ENCODE measurements around the gene BICDL1.
A peak's percentile ranks its signal among the peaks of the same experiment; 100 is the strongest.

The BICDL1 gene

GRCh38 chr12:120090206-120090605 lies 101.2 kb downstream of the BICDL1 start:
- ATAC-seq (replicated peaks): no peak
- Mint-ChIP-seq H3K36me3 (peaks cover 34 to 42% of the 10 kb centered on the region in 2 donors), H3K27ac (peak overlapping the region; percentile 20), H3K4me3 (no peak overlapping the region), H3K27me3 (no peaks in the 10 kb centered on the region), H3K4me1 (peaks cover 20 to 24% of the 10 kb centered on the region in 2 donors), H3K9me3 (no peaks in the 10 kb centered on the region)
- no peak for DNase-seq

DNA sequence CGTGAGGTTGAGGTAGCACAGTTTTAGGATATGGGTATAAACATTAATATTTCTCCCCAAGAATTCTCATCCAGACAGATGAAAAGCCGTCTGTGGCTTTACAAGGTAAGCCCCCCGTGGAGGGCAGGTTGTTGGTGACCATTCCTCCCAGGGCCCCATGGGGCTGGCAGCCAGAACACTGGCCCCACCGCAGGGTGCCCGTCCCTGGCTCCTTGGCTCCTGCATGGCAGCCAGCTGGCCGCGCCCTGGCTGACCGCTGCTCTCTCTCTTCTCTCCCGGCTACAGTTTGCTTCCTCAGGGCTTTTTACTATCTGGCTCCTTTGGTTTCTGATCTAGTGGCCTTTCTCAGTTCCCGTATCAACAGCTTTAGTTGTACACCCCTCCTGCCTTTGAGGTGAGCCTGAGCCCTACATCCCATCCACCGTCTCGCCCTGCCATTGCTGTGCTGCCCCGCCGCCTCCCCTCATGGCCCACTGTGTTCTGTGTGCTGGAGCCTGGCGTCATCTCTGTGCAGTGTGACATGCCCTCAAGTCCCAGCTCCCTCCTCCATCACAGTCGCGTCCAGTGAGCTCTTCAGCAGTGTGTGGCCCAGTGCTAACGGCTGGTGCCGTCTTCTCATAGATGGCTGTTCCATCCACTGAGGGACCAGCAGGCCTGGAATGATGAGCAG lies 101.7 kb downstream of the BICDL1 start:
- Mint-ChIP-seq H3K27ac (peak overlapping the region; percentile 48), H3K9me3 (no peaks in the 10 kb centered on the region), H3K4me1 (peaks cover 20 to 24% of the 10 kb centered on the region in 2 donors), H3K4me3 (no peak overlapping the region), H3K36me3 (peaks cover 33 to 36% of the 10 kb centered on the region in 2 donors), H3K27me3 (no peaks in the 10 kb centered on the region)
- DNase-seq: no peak
- ATAC-seq (replicated peaks): no peak

- Mint-ChIP-seq H3K4me3 (peak overlapping the region in 1 of 2 donors; percentile 15), H3K4me1 (peaks cover 20% of the 10 kb centered on the region in 2 donors), H3K27me3 (no peaks in the 10 kb centered on the region), H3K36me3 (peaks cover 36 to 40% of the 10 kb centered on the region in 2 donors), H3K27ac (no peak overlapping the region), H3K9me3 (no peaks in the 10 kb centered on the region)
- ATAC-seq (replicated peaks) (no peak), DNase-seq (no peak)
Observed at GRCh38 chr12:120091371-120092090, 102.5 kb downstream of the BICDL1 start.

DNA sequence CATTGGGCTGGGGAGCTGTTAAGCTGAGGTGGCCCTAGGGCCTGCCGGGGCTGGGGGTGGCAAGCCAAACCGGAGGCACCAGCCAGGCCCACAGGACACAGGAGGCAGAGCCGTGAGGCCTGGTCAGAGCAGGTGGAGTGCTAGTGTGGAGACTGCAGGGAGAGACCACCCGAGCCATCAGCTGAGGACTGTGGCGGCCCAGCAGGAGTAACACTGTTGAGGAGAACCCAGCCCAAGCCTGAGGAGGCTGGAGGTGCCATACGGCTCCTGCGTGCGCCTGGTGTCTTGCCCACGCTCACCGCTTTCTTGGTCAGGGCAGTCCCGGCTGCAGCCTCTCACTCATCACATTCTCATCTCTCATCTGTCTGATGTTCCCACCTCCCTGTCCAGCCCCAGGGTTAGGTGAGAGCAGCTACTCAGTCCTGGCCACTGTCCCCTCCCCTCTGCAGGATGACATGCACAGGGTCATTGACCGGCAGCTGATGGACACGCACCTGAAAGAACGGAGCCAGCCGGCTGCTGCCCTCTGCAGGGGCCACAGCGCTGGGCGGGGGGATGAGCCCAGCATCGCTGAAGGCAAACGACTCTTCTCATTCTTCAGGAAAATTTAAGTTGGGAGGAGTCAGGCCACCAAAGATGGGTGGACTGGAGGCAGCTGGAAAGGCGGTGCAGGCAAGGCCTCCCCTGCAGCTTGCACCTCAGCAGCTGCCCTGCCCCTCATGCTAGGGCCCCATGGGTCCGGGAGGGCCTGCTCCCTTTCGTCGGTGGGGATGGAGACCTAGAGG lies 103.7 kb downstream of the BICDL1 start:
- Mint-ChIP-seq H3K27me3 (no peaks in the 10 kb centered on the region), H3K36me3 (peaks cover 42 to 49% of the 10 kb centered on the region in 2 donors), H3K27ac (peak overlapping the region; percentile 80), H3K4me3 (peak overlapping the region in 1 of 2 donors; percentile 41), H3K4me1 (peaks cover 12% of the 10 kb centered on the region in 2 donors), H3K9me3 (no peaks in the 10 kb centered on the region)
- DNase-seq (no peak), ATAC-seq (replicated peaks) (no peak)

GRCh38 chr12:120093336-120093591 lies 104.2 kb downstream of the BICDL1 start:
- Mint-ChIP-seq H3K9me3 (no peaks in the 10 kb centered on the region), H3K27me3 (no peaks in the 10 kb centered on the region), H3K4me3 (no peak overlapping the region), H3K4me1 (peaks cover 12 to 15% of the 10 kb centered on the region in 2 donors), H3K27ac (peak overlapping the region; percentile 77), H3K36me3 (peaks cover 47 to 52% of the 10 kb centered on the region in 2 donors)
- peak in 1 of 2 donors; percentile 10 for ATAC-seq (replicated peaks)
- DNase-seq: no peak

- no peaks in the 10 kb centered on the region for H3K27me3 Mint-ChIP-seq
- H3K36me3 Mint-ChIP-seq: peaks cover 47 to 56% of the 10 kb centered on the region in 2 donors
- no peaks in the 10 kb centered on the region for H3K9me3 Mint-ChIP-seq
- DNase-seq (no peak), ATAC-seq (replicated peaks) (peak; percentile 11 to 15)
- no peak overlapping the region for H3K4me3 Mint-ChIP-seq
- peak overlapping the region; percentile 77 for H3K27ac Mint-ChIP-seq
- peaks cover 12 to 18% of the 10 kb centered on the region in 2 donors for H3K4me1 Mint-ChIP-seq
Observed at GRCh38 chr12:120093592-120094355, 104.7 kb downstream of the BICDL1 start.

DNA sequence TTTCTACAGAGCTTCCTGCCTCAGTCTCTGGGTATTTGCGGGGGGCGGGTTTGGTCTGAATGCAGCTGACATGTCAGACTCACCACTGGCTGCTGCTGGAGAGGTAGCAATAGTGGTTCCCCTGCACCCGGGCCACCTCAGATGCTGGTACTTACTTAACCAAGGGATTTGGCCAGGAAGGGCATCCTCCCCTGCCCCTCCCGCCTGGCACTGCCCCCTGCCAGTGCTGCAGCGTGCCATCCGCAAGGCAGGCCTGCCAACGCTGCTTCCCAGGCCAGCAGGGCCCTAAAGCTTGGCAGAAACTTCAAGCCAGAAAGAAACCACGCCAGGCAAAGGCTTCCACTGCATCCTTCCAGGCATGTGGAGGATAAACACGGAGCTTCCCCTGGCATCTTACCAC lies 105.4 kb downstream of the BICDL1 start:
- DNase-seq: no peak
- no peaks in the 10 kb centered on the region for H3K9me3 Mint-ChIP-seq
- peaks cover 8 to 14% of the 10 kb centered on the region in 2 donors for H3K4me1 Mint-ChIP-seq
- H3K27ac Mint-ChIP-seq: peak overlapping the region; percentile 44
- no peak overlapping the region for H3K4me3 Mint-ChIP-seq
- ATAC-seq (replicated peaks): no peak
- H3K36me3 Mint-ChIP-seq: peaks cover 42 to 51% of the 10 kb centered on the region in 2 donors
- H3K27me3 Mint-ChIP-seq: no peaks in the 10 kb centered on the region

GRCh38 chr12:120095331-120095730 lies 106.3 kb downstream of the BICDL1 start:
- peaks cover 47 to 53% of the 10 kb centered on the region in 2 donors for H3K36me3 Mint-ChIP-seq
- H3K4me1 Mint-ChIP-seq: peaks cover 8 to 22% of the 10 kb centered on the region in 2 donors
- H3K4me3 Mint-ChIP-seq: no peak overlapping the region
- no peaks in the 10 kb centered on the region for H3K9me3 Mint-ChIP-seq
- H3K27ac Mint-ChIP-seq: no peak overlapping the region
- ATAC-seq (replicated peaks): no peak
- H3K27me3 Mint-ChIP-seq: no peaks in the 10 kb centered on the region
- no peak for DNase-seq

DNA sequence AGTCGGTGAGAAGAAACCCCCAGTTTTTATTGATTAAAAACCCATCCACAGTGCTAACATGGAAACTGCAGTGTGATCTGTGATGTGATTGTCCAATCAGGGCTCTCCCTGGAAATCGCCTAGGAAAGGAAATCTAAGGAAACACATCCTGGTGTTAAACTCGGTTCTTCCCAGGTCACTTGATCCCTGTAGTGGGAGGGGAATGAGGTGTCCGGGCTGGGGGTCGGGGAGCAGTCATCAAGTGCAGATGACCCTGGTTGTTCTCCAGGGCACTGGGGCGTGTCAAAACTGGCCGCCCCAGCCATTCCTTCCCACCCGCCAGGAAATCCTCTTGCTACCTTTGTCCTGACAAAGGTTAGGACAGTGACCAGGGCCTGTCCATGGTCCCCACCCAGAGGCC lies 106.7 kb downstream of the BICDL1 start:
- peaks cover 49% of the 10 kb centered on the region in 2 donors for H3K36me3 Mint-ChIP-seq
- DNase-seq (no peak), ATAC-seq (replicated peaks) (no peak)
- H3K4me3 Mint-ChIP-seq: no peak overlapping the region
- H3K9me3 Mint-ChIP-seq: no peaks in the 10 kb centered on the region
- no peak overlapping the region for H3K27ac Mint-ChIP-seq
- H3K4me1 Mint-ChIP-seq: peaks cover 8 to 22% of the 10 kb centered on the region in 2 donors
- no peaks in the 10 kb centered on the region for H3K27me3 Mint-ChIP-seq

DNA sequence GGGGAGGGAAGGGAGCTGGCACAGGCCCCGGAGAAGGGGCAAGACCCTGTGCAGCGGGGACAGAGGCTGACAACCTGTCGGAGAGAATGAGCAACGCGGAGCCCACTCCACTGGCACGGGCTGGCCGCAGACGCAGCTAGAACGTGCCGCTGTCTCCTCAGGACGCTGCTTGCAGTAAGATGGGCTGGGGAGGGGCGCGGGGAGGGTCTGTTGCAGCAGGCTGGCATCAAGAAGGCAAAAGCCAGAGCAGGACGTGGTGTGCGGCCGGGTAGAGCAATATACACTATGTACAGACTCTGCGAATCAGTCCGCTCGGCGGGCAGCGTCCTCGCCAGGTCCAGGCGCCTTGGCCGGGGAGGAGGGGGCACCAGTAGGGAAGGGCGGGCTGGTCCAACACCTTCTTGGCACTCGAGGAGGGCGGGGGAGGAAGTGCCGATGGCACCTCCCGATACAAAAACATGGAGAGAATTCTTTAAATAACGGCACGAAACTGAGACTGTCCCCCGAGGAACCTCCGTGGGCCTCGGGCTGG lies 107.7 kb downstream of the BICDL1 start:
- H3K27ac Mint-ChIP-seq: no peak overlapping the region
- no peaks in the 10 kb centered on the region for H3K27me3 Mint-ChIP-seq
- no peak for ATAC-seq (replicated peaks)
- no peak overlapping the region for H3K4me3 Mint-ChIP-seq
- peaks cover 44 to 45% of the 10 kb centered on the region in 2 donors for H3K36me3 Mint-ChIP-seq
- peaks cover 6 to 28% of the 10 kb centered on the region in 2 donors for H3K4me1 Mint-ChIP-seq
- no peak for DNase-seq
- no peaks in the 10 kb centered on the region for H3K9me3 Mint-ChIP-seq

- peaks cover 5 to 34% of the 10 kb centered on the region in 2 donors for H3K4me1 Mint-ChIP-seq
- no peak for DNase-seq
- peaks cover 37 to 40% of the 10 kb centered on the region in 2 donors for H3K36me3 Mint-ChIP-seq
- no peaks in the 10 kb centered on the region for H3K27me3 Mint-ChIP-seq
- H3K4me3 Mint-ChIP-seq: no peak overlapping the region
- ATAC-seq (replicated peaks): no peak
- H3K27ac Mint-ChIP-seq: no peak overlapping the region
- H3K9me3 Mint-ChIP-seq: no peaks in the 10 kb centered on the region
Observed at GRCh38 chr12:120098756-120099470, 109.9 kb downstream of the BICDL1 start.

DNA sequence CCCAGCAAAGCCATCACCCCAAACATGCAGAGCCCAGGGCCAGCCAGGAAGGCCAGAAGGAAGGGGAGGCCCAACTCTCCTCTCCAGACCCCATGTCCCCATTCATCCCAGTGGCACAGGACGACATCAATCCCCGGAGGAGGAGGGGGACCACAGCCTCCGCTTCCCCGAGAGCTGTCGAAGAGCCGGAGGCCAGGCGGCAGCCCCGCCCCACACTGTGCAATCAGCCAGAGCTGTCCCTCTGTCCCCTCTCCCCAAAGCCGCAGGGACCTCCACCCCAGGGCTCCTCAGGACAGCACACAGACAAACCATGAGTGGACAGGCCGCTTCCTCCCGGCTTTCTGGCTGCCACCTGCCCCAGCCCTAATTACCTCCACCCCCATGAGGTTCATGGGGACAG lies 110.7 kb downstream of the BICDL1 start:
- Mint-ChIP-seq H3K36me3 (peaks cover 37 to 46% of the 10 kb centered on the region in 2 donors), H3K27me3 (no peaks in the 10 kb centered on the region), H3K9me3 (no peaks in the 10 kb centered on the region), H3K4me3 (peak overlapping the region in 1 of 2 donors; percentile 22), H3K27ac (no peak overlapping the region), H3K4me1 (peaks cover 6 to 39% of the 10 kb centered on the region in 2 donors)
- ATAC-seq (replicated peaks) (no peak), DNase-seq (no peak)

GRCh38 chr12:120100630-120101029 lies 111.6 kb downstream of the BICDL1 start:
- peaks cover 12 to 48% of the 10 kb centered on the region in 2 donors for H3K4me1 Mint-ChIP-seq

More at GRCh38 chr12:120100630-120101029, 111.6 kb downstream of the BICDL1 start:
- Mint-ChIP-seq H3K27me3 (no peaks in the 10 kb centered on the region), H3K4me3 (no peak overlapping the region), H3K27ac (no peak overlapping the region), H3K9me3 (no peaks in the 10 kb centered on the region), H3K36me3 (peaks cover 44 to 51% of the 10 kb centered on the region in 2 donors)
- DNase-seq (no peak), ATAC-seq (replicated peaks) (no peak)
